Spleen (tissue), 7 donors: ENCODE data around the gene TMEM229B.

Experiments used
- CTCF ChIP-seq, 11 experiments: fragments of 200-600 bp in 7 of 11; fragments of 450-650 bp in 4 of 11; sonication (generic) in 4 of 11; IDR thresholded peaks in 8 of 11; conservative IDR thresholded peaks in 3 of 11; 1 replicate in 7 of 11; 2 replicates in 4 of 11; pipeline versions ENCODE4 v1.4.0 to v1.8.0; 2016 to 2021; ENCODE audit warnings: antibody characterized with exemption in 11 of 11, inconsistent platforms in 4 of 11, mild to moderate bottlenecking in 1 of 11
- POLR2A ChIP-seq, 3 donors: fragments of 450-650 bp; IDR thresholded peaks; one replicate each; pipeline ENCODE4 v1.5.1; 2017; ENCODE audit warnings: antibody characterized with exemption in 3 of 3, mild to moderate bottlenecking in 1 of 3
- donor health status: DM: no; HTN: no; CAD: no; lungs with moderate emphysema.
- donor health status: DM: no; HTN: no; CAD: no.
- donor health status: DM: no; HTN: no; CAD: no.

- TF ChIP-seq CTCF (IDR thresholded peaks at IDR 0.05 in 8 of 11, conservative IDR thresholded peaks at IDR 0.05 in 3 of 11) (no peak), POLR2A (IDR thresholded peaks at IDR 0.05) (no peak)
Observed at GRCh38 chr14:67456732-67457131, 31.8 kb downstream of the TMEM229B start.
